GM04504 (cell line): ENCODE measurements around the gene ACAP3.

Experiments used
- DNase-seq: peaks from one replicate; pipeline ENCODE4 v3.0.0-alpha.2; 2012; ENCODE audit warnings: low read depth

The ACAP3 gene

DNA sequence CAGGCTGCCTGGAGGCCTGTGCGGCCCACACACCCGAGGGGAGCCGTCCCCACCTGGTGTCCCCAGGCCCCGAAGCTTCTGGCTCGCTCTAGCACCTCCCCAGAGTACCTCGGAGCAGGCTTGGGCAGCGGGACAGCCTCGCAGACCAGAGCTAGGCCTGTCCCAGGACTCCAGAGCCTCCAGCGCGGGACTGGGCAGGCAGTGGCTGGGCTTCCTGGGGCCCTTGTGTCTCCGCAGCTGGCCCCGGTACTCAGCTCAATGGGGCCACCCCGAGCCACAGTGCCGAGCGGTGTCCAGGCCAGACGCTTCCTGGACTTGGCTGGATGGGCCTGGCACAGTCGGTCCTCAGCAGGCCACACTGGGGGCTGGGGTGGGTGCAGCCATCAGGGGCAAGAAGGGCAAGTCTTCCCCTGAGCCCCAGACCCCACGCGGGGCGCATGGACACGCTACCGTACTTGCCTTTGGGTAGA lies 22.6 kb downstream of the ACAP3 start:
- DNase-seq, result no peak

DNA sequence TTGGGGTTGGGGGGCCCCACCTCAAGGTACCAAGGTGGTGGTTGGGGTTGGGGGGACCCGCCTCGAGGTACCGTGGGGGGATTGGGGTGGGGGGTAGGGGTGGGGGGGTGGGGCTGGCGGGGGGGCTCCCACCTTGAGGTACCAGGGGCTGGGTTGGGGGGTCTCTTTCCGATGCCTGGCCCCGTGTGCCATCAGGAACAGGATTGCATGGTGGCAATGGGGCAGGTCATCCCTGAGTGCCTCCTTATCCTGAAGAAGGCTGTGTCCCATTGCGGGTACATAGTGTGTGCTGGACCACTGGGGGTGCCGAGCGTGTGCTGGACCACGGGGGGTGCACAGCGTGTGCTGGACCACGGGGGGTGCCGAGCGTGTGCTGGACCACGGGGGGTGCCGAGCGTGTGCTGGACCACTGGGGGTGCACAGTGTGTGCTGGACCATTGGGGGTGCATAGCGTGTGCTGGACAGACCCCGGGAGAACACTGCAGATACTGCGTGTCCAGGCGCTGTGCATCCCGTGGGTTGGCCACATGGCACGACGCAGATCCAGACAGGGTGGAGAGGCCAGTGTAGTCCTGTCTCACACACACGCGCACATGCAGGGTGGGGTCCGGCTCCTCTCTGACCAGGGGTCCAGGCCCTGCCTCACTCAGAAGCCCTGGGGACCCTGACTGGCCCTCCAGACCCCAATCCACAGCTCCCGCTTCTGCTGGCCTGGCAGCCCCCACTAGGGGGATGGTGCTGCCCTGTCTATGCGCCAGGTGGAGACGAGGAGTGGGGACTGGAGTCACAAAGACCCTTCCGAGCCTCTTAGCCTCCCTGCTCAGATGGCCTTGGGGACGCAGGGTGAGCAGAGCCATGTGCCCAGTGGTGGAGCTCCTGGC lies 23.3 kb downstream of the ACAP3 start:
- DNase-seq, result no peak

DNA sequence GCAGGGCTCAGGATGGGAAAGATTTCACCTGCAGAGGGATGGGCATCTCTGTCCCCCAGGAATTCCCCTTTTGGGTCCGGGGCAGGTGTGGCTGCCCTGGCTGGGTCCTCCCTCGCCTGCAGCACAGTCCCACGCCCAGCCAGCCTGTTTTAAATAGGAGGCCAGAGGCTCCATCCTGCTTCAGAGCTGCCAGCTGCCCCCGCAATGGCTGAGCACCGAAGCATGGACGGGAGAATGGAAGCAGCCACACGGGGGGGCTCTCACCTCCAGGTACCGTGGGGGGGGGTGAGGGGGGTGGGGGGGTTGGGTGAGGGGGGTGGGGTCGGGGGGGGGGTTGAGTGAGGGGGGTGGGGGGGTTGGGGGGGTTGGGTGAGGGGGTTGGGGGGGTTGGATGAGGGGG lies 23.9 kb downstream of the ACAP3 start:
- no peak for DNase-seq

DNA sequence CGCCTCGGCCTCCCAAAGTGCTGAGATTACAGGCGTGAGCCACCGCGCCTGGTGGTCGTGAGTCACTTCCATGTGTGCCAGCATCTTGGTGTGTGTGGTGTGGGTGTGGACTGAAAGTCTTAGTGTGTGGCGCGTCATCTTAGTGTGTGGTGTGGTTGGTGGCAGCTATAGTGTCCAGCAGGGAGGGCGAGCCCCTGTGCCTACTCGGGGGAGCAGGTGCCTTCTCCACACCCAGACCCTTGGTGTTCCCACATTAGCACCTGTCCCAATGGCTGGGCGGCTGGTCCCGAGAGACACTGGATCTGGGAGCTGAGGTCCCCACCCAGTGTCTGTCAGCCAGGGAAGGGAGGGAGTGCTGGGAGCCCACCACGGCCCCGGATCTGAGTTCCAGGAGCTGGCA lies 24.7 kb downstream of the ACAP3 start:
- DNase-seq, result no peak

DNA sequence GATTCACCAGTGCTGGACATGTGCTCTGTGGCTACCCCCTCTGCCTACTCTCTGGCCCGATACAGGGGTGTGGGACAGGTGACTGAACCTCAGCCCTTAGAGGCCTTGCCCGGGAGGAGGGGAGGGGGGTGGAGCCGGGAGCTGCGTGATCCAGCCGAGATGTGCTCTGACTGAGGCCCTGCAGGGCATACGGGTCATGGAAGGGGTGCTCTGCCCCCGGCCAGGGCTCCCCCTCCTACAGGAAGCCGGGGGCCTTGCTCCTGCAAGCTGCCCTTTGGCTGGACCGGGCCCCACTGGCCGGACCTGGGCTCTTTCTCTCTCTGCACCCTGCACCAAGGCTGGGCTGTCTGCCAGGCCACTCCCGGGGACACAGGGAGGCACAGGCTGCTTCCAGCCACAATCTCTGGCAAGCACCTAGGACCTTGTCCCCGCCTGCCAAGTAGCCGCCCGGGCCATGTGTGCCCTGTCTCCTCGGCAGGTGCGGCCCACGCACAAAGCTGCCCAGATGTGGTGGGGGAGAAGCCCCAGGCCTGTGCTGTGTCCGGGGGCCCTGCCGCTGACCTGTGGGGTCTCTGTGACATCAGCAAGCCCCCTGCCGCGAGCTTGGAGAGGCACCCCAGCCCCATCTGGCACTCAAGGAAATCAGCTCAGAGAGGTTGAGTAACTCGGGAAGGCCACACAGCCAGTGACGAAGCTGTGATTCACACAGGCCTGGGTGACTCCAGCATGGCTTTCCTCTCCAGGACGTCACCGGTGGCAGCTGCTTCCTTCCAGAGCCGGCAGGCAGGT lies 26.0 kb downstream of the ACAP3 start:
- DNase-seq, result no peak

DNA sequence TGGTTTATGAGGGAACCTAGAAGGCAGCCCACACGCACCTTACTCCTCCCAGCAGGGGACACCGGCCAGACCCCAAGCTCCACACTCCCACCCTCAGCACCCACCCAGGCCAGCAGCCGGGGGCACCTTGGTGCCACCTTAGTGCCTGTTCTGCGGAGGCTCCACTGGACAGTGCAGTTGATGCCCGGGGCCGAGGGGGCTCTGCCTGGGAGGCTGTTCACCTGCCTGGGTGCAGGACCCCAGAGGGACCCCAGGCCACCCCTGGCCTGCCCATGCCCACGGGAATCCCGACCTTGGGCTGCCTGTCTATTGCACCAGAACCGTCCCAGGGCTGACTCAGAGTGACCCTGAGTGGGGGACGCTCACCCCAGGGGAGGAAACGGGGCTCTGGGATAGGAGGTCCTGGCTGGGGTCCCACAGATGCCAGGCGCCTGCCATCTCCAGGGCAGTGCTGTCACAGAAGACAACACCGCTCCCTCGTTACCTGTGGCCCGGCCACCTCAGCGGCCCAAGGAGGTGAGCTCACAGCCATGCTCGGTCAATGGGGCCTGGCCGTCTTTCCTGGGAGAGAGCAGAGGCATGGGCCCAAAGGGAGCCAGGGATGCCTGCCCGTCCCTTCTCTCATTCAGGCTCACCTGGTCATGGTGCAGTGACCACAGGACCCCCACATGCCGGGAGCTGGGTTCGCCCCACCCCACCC lies 26.8 kb downstream of the ACAP3 start:
- DNase-seq, result no peak

DNA sequence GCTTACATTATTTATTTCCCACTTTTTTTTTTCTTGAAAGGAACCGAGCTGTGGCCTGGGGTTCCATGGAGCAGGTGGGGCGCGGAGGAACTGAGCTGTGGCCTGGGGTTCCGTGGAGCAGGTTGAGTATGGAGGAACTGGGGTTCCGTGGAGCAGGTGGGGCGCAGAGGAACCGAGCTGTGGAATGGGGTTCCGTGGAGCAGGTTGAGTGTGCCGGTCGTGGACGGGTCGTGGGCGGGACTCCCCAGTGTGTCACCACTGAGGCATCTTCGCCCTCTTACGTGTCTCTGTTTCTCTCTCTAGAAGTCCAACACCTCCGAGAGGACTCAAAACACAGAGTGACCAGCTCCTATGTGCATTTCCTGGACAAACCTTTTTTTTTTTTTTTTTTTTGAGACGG lies 28.7 kb downstream of the ACAP3 start:
- DNase-seq, result no peak

DNA sequence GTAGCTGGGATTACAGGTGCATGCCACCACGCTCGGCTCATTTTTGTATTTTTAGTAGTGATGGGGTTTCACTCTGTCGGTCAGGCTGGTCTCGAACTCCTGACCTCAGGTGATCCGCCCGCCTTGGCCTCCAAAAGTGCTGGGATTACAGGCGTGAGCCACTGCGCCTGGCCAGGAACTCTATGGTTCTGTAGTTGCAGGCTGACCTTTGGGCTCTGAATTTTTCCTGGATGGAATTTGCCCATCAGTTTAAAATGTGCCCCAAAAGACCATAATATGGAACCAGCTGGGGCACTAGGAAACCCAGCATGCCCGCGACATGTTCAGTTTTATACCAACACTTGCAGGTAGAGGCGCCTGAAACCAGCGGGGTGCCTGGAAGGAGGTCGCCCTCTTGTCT lies 29.1 kb downstream of the ACAP3 start:
- DNase-seq, result no peak

DNA sequence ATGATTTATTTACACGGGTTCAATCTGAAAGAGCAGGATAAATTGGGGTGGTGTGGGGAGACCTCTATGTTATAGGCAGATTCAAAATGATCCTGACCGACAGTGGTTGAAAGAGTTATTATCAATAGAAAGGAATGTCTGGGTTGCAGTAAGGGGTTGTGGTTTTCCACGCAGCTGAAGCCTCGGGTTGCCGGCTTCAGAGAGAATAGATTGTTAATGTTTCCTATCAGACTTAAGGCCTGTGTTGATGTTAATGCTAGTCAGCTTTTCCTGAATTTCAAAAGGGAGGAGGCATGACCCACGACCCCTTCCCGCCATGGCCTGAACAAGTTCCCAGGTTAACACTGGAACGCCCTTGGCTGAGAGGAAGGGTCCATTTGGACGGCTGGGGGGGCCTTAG lies 31.9 kb downstream of the ACAP3 start:
- no peak for DNase-seq

DNA sequence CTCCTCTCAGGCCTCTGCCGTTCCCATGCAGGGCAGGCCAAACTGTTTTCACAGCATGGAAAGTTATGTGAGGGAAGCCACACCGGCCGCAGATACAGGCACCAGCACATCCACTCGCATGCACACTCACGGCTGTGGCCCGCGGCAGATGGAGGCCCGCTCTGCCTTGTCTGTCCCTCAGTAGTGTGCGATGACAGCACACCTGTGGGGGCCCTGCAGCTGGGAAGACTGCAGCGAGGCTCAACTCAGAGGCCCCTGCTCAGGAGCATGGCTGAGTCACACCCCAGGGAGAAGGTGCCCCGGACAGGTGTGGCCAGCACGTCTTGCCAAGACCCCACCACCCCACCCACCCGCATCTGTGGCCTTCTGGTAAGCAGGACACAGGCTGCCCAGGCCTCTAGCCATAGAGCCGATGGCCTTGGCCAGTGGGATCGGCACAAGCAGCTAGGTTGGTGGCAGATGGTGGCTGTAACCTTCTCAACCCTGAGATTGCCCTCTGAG lies 32.7 kb downstream of the ACAP3 start:
- DNase-seq, result no peak

DNA sequence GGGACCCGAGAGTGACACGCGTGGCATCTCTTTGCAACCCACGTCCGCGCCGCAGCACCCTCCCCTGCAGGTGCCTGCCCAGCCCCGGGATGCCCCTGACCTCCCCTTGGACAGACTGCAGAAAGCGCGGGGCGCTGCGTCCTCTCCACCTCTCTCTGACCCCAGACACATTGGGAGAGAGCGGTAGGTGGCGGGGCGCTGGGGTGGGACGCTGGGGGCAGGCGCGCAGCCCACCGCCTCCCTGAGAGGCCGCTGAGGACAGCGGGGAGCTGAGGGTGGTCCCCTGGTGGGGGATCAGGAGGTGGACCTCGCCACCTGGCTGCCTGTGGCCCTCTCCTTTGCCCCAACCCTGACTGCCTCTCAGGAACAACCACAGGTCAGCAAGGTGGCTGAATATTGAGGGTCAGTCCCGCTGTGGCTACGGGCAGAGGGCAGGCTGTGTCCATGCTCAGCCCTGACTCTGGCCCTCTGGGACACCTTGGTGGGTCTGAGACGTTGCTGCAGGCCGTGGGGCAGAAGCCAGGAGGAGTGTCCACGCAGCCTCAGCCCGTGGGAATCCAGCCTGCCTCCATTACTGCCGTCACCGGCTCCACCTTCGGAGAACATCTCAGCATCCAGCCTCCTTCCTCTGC lies 33.3 kb downstream of the ACAP3 start:
- no peak for DNase-seq

DNA sequence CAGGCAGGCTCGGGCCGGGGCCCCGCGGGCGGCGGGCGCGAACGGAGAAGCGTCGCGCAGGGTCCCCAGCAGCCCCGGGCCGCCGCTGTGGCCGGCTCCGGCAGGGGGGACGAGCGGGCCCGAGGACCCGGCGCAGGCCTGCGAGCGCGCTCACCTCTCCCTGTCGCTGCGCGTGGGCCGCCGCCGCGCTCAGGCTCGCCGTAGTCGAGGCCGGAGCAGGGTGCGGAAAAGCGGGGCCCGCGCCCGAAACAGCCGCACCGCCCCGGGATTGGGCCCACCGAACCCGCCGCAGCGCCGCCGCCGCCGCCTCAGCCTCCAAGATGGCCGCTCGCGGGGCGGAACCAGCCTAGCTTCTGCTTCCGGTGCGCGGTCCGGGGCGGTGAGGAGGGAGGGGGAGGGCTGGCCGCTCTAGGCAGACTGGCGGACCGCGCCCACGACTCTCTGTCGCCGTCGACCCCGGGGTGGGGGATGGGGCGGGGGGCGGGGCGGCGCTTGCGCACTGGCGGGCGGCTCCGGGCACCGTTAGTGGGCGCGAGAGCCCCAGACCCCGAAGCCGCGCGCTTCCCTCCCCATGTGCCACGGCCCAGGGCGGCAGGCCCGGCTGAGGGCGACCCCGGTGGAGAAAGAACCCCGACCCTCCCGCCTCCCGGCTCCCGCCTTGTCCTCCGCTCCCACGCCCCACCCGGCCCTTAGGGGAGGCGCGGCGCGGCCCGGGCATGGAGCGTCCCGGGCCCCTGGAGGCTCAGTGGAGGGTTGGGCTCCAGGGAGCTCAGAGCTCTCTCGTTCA lies 34.0 kb downstream of the ACAP3 start, which contains the start of gene UBE2J2:
UBE2J2 (minus strand) TSS at position 343 of the 787 bp plus-strand sequence. CDS start 5,862 bp downstream, outside the sequence.
- DNase-seq, result peak; percentile 67

DNA sequence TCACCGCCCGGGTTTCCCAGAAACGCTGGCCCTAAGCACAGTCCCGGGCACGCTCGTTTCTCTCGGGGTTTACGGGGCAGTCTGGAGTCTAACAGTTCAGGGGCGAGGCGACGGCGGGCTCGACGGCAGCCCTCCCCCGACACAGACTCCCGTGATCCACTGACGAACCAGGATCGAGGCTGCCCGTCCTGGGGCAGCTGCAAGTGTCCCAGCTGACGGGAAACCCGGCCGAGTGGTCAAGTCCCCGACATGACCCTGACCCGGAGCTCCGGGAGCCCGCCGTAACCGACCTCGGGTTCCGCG lies 34.6 kb downstream of the ACAP3 start:
- no peak for DNase-seq

DNA sequence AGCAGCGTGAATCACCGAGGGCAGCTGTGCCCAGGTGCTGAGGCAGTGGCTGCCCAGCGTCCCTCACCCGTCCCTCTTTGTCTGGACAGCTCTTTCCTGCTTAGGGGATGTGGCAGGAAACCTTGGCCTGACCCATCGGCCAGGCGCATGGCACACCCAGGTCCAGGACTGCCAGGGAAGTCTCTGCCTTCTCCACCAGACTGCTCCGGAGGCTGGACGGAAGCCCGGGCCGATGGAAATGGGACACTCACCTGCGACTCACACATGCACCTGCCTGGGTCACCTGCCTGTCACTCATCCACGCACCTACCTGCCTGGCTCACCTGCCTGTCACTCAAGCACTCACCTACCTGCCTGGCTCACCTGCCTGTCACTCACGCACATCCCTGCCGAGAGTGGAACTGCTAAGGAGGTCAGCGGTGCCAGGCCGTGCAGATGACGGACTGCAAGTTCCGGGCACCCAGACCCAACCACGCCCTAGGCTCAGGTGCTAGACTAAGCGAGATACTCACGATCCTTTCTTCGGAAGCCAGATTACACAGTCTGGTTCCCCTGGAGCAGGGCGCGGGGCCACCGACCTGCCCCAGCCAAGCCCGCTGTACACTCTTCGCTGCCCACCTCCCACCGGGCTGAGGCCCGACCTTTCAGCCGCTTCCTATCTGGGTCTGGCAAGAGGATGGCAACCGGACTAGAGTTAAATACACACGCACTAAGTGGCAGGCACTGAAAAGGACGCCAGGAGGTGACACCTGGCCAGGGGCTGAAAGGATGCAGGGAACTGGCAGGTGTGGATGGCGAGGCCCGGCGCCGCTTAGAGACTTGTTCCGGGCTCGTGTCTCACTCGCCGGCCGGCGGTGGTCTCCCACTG lies 35.2 kb downstream of the ACAP3 start:
- no peak for DNase-seq

DNA sequence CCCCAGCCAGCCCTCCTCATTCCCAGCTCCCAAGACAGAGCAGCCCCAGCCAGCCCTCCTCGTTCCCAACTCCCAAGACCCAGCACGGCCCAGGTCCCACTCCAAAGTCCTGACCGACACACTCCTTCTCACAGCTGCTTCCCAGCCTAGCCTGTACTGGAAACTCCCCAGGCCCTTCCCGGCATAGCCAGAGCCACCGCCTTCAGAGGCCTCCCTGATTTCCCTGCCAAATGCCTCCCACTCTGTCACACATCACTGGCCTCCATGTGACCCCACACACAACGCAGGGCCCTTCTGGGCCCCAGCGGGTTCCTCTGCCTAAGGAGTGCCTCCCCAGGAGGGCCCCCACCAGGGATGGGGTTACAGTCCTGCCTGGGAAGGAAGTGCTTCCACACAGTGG lies 36.9 kb downstream of the ACAP3 start:
- DNase-seq, result no peak

DNA sequence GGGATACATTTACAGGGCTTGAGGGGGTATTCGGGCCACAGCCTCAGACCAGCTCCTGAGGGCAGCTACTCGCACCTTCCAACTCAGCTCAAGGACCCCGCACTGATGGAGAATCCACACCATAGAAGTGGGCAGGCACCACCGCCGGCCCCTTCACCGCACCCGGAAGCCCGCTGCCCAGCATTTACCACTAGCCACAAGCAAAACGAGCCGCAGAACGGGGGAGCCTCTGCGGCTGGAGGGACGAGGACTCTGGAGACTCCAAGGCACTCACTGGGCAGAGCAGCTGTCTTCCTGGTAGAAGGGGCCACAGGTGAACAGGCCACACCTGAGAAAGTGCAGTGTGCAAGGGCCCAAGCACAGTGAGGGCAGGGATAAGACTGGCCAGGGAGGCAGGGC lies 39.4 kb downstream of the ACAP3 start:
- DNase-seq, result no peak

DNA sequence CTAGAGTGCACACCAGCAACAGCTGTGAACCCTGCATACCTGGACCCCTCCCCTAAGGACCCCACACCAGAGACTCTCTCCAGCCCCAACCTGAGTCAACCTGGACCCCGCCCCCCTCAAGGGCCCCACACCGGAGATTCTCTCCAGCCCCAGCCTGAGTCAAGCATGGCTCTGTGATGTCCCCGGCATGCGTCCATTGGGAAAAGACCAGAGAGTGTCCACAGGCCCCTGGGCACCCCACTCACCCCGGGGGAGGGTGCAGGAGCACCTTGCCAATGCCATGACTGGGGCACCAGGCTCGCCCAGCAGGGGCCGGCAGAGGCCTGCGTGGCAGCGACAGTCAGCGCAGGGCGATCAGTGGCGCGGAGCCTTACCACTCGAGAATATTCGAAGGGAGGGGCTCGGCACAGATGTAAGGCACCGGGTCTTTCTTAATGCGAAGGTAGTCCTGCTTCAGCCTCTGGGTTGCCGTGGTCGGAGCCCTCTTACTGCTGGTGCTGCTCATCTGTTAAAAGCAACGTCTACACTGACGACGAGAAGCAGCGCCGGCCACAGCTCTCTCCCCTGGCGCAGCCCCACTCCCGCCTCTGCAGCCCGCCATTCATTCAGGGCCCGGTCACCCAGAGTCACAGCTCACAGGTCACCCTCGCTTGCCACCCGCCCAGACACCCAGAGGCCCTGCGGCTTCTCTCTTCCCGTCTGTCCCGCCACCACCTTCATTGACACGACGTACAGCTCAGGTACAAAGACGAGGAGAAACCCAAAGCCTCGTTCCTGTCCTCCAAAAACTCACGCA lies 40.0 kb downstream of the ACAP3 start:
- DNase-seq, result no peak

DNA sequence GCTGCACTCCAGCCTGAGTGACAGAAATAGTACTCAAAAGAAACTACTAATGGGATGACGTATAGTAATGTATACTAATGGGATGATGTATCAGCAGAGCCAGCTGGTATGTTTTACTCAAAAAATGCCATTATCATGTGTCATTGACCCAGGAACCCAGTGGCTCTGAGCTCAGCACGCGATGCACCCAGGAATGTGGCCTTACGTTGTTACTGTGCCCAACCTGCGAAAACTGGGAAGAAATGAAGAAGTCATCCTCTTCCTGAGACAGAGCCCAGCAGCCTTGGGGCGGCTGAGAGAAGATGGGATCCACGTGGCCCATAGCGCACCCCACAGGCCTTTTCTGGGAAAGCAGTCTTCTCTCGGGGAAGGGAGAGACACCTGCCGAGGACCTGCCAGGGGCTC lies 42.9 kb downstream of the ACAP3 start:
- peak; percentile 96 for DNase-seq

DNA sequence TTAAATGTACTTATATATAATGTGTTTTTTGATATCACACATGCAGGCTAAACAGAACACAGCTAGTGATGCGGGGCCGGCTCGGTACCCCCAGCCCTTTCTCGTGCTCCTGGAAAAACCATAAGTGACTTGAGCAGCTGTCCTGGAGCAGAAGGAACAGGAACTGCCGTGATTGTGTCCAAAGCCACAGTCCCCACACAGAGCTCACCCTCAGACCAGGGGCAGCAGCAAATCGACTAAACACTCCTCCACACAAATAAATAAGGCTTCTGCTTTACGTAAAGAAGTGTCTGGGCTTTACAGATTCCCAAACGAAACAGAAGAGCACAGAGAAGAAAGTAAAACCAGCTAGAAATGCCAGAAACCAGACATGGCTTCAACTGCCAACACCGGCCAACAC lies 43.7 kb downstream of the ACAP3 start:
- DNase-seq, result no peak
